Progenitor cell of endocrine pancreas (in vitro differentiated cells): ENCODE data around the gene FAXDC2. TPM values are rescaled to one million over a fixed set of nuclear protein-coding genes. Genes with fewer than 3 reads are reported as not detected.
"Not testable (repeated sequence)": the region's sequence is repeated elsewhere in the genome, so short reads cannot be mapped to it uniquely, and the experiment has no call there.

Source experiments
- DNase-seq: peaks from one replicate; pipeline ENCODE4 v3.0.0; 2021; ENCODE audit warnings: low spot score; ENCODE audit not compliant: unreplicated experiment
- H3K27ac Mint-ChIP-seq: 2 replicates; pipeline ENCODE4 v1.8.0; 2021; ENCODE audit warnings: mild to moderate bottlenecking, moderate library complexity, mixed read lengths
- H3K27me3 Mint-ChIP-seq: 2 replicates; pipeline ENCODE4 v1.8.0; 2021; ENCODE audit warnings: mixed read lengths
- H3K36me3 Mint-ChIP-seq: 2 replicates; pipeline ENCODE4 v1.8.0; 2022; ENCODE audit warnings: mixed read lengths; ENCODE audit not compliant: insufficient read depth
- H3K4me1 Mint-ChIP-seq: 2 replicates; pipeline ENCODE4 v1.8.0; 2021; ENCODE audit warnings: low read depth, mixed read lengths
- H3K4me3 Mint-ChIP-seq: 2 replicates; pipeline ENCODE4 v1.8.0; 2021; ENCODE audit warnings: low read depth, mild to moderate bottlenecking, moderate library complexity, mixed read lengths
- H3K9me3 Mint-ChIP-seq: 2 replicates; pipeline ENCODE4 v1.8.0; 2021; ENCODE audit warnings: low read depth, mixed read lengths
- CTCF ChIP-seq: fragments of 200-600 bp; sonication (generic); IDR thresholded peaks from one replicate; pipeline ENCODE4 v1.5.0; 2021; ENCODE audit warnings: antibody characterized with exemption, mild to moderate bottlenecking; ENCODE audit not compliant: unreplicated experiment
- total RNA-seq: library from RNA; stranded (reverse); gene quantifications from 2 replicates; pipeline ENCODE4 v1.2.1, GENCODE V29; 2021

The FAXDC2 gene
- total RNA-seq, 1 donor from 2014 or later = 15.8 TPM

DNA sequence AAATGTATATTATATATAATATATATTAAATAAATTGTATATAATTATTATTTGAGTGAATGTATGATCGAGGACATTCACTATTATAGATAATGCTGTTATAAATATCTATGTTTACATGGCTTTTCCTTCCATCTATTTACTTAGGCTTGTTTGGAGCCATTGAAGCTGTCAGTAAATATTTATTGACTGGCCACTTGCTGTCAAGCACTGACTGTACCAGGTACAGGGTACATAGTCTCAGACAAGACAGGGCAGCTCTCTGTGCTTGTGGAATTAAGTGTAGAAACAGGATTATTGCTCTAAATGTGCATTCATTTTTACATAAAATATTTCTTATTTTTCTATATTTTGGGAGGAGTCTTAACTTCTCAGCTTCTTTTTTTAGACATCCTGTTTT lies 16.4 kb downstream of the FAXDC2 start:
- H3K27ac Mint-ChIP-seq = no peak overlapping the region
- no peaks in the 10 kb centered on the region for H3K9me3 Mint-ChIP-seq
- no peak overlapping the region for H3K4me3 Mint-ChIP-seq
- no peak for TF ChIP-seq CTCF
- no peaks in the 10 kb centered on the region for H3K27me3 Mint-ChIP-seq
- no peak for DNase-seq
- H3K4me1 Mint-ChIP-seq = peaks cover 16% of the 10 kb centered on the region
- peaks cover 14% of the 10 kb centered on the region for H3K36me3 Mint-ChIP-seq

- not testable (repeated sequence) for H3K9me3 Mint-ChIP-seq, H3K4me3 Mint-ChIP-seq, H3K27me3 Mint-ChIP-seq, H3K27ac Mint-ChIP-seq, DNase-seq
- H3K36me3 Mint-ChIP-seq = peaks cover 12% of the 10 kb centered on the region
- H3K4me1 Mint-ChIP-seq = peaks cover 12% of the 10 kb centered on the region
These were observed 17.6 kb downstream of the FAXDC2 start for GRCh38 chr5:154832804-154833203.

GRCh38 chr5:154831451-154831850 lies 19.0 kb downstream of the FAXDC2 start:
- Mint-ChIP-seq H3K4me1 (peaks cover 3% of the 10 kb centered on the region), H3K27ac (no peak overlapping the region), H3K9me3 (no peaks in the 10 kb centered on the region), H3K36me3 (peaks cover 10% of the 10 kb centered on the region), H3K27me3 (no peaks in the 10 kb centered on the region), H3K4me3 (no peak overlapping the region)
- no peak for DNase-seq
- TF ChIP-seq CTCF = no peak

GRCh38 chr5:154830596-154830995 lies 19.8 kb downstream of the FAXDC2 start:
- Mint-ChIP-seq H3K9me3 (no peaks in the 10 kb centered on the region), H3K4me1 (peaks cover 3% of the 10 kb centered on the region)

DNA sequence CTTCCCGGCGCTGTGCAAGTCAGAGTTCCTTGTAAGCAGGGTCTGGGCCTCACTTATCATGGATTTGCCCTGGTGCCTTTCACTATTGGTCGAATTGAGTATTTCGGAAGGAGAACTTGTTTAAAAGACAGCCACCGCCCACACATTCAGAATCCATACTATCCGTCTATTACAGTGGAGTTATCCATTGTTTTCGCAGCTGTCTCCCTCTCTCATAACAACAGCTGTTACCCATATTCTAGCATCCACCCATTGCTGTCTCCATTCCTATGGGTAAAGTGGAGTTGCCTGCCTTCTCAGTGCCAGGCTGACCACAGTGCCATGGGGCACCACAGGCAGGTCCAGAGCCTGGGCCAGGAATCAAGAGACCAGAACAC lies 20.2 kb downstream of the FAXDC2 start:
- H3K36me3 Mint-ChIP-seq = peaks cover 13% of the 10 kb centered on the region
- no peaks in the 10 kb centered on the region for H3K27me3 Mint-ChIP-seq
- H3K4me1 Mint-ChIP-seq = peaks cover 3% of the 10 kb centered on the region
- no peak overlapping the region for H3K4me3 Mint-ChIP-seq
- H3K27ac Mint-ChIP-seq = no peak overlapping the region
- TF ChIP-seq CTCF = no peak
- DNase-seq = no peak
- no peaks in the 10 kb centered on the region for H3K9me3 Mint-ChIP-seq

More at GRCh38 chr5:154830596-154830995, 19.8 kb downstream of the FAXDC2 start:
- Mint-ChIP-seq H3K36me3 (peaks cover 13% of the 10 kb centered on the region), H3K27me3 (no peaks in the 10 kb centered on the region), H3K27ac (no peak overlapping the region), H3K4me3 (no peak overlapping the region)
- DNase-seq = no peak
- no peak for TF ChIP-seq CTCF

GRCh38 chr5:154829589-154830218 lies 20.7 kb downstream of the FAXDC2 start:
- peaks cover 2% of the 10 kb centered on the region for H3K4me1 Mint-ChIP-seq
- H3K36me3 Mint-ChIP-seq = peaks cover 13% of the 10 kb centered on the region
- no peak for TF ChIP-seq CTCF
- no peak overlapping the region for H3K27ac Mint-ChIP-seq
- H3K27me3 Mint-ChIP-seq = no peaks in the 10 kb centered on the region
- no peak overlapping the region for H3K4me3 Mint-ChIP-seq
- DNase-seq = no peak
- H3K9me3 Mint-ChIP-seq = no peaks in the 10 kb centered on the region
